ENCODE measurements around the gene CHCHD3. TPM values are rescaled to one million over a fixed set of nuclear protein-coding genes. Genes with fewer than 3 reads are reported as not detected.

The CHCHD3 gene
- total and polyA plus RNA-seq, 2 experiments from 2014 or later, result 65.3 to 68.5 TPM

DNA sequence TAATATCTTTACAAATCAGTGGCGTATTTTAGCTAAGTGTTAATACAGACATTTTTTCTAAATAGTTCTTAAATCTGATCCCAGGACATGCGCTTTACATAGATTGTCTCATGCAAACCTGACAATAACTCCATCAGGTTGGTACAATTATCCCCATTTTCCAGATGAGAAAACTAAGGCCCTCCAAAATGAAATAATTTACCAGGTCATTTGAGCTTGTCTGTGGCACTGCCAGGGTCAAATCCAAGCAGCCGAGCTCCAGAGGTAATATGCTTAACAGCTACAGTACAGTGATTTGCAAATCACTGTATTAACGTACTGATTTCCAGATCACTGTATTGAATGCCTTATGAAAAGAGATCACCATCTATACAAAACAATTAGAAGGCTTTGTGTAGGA lies 223.1 kb downstream of the CHCHD3 start:
- Histone ChIP-seq H3K36me3 (replicated peaks; ENCODE audit: insufficient read depth, low read depth) (no peaks in the 10 kb centered on the region), H3K9me3 (ENCODE audit: low read depth) (no peaks in the 10 kb centered on the region), H3K4me2 (no peak overlapping the region), H3K9me2 (replicated peaks; ENCODE audit: insufficient read depth) (no peaks in the 10 kb centered on the region), H3K27me3 (no peaks in the 10 kb centered on the region), H3K4me3 (no peak overlapping the region), H2AFZ (no peak overlapping the region), H3K27ac (no peak overlapping the region), H3K79me2 (no peaks in the 10 kb centered on the region), H3K4me1 (ENCODE audit: insufficient read depth) (no peaks in the 10 kb centered on the region), H4K20me1 (ENCODE audit: insufficient read depth, poor library complexity, severe bottlenecking) (no peaks in the 10 kb centered on the region)
- WGBS (ENCODE audit: low lambda C conversion rate, missing lambda C conversion rate), result 96% methylated on average over 4 of the region's 4 CpGs
- TF ChIP-seq EZH2phosphoT487 (IDR thresholded peaks at IDR 0.05; ENCODE audit: low read depth, severe bottlenecking, unreplicated experiment) (no peak), EZH2 (IDR thresholded peaks at IDR 0.05; ENCODE audit: borderline replicate concordance) (no peak)
- TF ChIP-seq, protein P1, sequence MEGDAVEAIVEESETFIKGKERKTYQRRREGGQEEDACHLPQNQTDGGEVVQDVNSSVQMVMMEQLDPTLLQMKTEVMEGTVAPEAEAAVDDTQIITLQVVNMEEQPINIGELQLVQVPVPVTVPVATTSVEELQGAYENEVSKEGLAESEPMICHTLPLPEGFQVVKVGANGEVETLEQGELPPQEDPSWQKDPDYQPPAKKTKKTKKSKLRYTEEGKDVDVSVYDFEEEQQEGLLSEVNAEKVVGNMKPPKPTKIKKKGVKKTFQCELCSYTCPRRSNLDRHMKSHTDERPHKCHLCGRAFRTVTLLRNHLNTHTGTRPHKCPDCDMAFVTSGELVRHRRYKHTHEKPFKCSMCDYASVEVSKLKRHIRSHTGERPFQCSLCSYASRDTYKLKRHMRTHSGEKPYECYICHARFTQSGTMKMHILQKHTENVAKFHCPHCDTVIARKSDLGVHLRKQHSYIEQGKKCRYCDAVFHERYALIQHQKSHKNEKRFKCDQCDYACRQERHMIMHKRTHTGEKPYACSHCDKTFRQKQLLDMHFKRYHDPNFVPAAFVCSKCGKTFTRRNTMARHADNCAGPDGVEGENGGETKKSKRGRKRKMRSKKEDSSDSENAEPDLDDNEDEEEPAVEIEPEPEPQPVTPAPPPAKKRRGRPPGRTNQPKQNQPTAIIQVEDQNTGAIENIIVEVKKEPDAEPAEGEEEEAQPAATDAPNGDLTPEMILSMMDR (IDR thresholded peaks at IDR 0.05; ENCODE audit: poor library complexity), result no peak
- no peak for DNase-seq (ENCODE audit: low spot score)

DNA sequence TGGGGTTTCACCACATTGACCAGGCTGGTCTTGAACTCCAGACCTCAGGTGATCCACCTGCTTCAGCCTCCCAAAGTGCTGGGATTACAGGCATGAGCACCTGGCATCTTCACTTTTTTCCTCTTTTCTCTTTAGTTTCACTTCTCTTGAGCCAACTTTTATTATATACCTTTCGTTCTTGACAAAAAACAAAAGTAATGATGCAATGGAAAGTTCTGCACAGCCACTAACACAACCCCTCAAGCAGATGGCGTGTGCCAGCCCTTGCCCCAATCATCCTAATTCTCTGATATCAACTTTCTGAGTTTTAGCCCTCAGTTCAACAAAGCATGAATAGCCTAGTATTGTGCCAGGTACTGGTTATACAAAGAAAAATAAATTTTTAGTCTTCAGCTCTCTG lies 223.6 kb downstream of the CHCHD3 start:
- Histone ChIP-seq H3K4me1 (ENCODE audit: insufficient read depth) (no peaks in the 10 kb centered on the region), H3K79me2 (no peaks in the 10 kb centered on the region), H4K20me1 (ENCODE audit: insufficient read depth, poor library complexity, severe bottlenecking) (no peaks in the 10 kb centered on the region), H3K9me3 (ENCODE audit: low read depth) (no peaks in the 10 kb centered on the region), H3K27ac (no peak overlapping the region), H3K36me3 (replicated peaks; ENCODE audit: insufficient read depth, low read depth) (no peaks in the 10 kb centered on the region), H3K9me2 (replicated peaks; ENCODE audit: insufficient read depth) (no peaks in the 10 kb centered on the region), H3K4me3 (no peak overlapping the region), H3K4me2 (no peak overlapping the region), H2AFZ (no peak overlapping the region), H3K27me3 (no peaks in the 10 kb centered on the region)
- no peak for DNase-seq (ENCODE audit: low spot score)
- WGBS (ENCODE audit: low lambda C conversion rate, missing lambda C conversion rate), result 97% methylated on average over 2 of the region's 2 CpGs
- TF ChIP-seq, protein P1 (IDR thresholded peaks at IDR 0.05; ENCODE audit: poor library complexity), result no peak
- TF ChIP-seq EZH2 (IDR thresholded peaks at IDR 0.05; ENCODE audit: borderline replicate concordance), result no peak
- no peak for TF ChIP-seq EZH2phosphoT487 (IDR thresholded peaks at IDR 0.05; ENCODE audit: low read depth, severe bottlenecking, unreplicated experiment)

- Histone ChIP-seq H3K36me3 (replicated peaks; ENCODE audit: insufficient read depth, low read depth) (no peaks in the 10 kb centered on the region), H4K20me1 (ENCODE audit: insufficient read depth, poor library complexity, severe bottlenecking) (no peaks in the 10 kb centered on the region), H3K4me3 (no peak overlapping the region), H3K79me2 (no peaks in the 10 kb centered on the region), H3K4me2 (no peak overlapping the region), H3K27ac (no peak overlapping the region), H3K27me3 (no peaks in the 10 kb centered on the region), H2AFZ (no peak overlapping the region), H3K9me3 (ENCODE audit: low read depth) (no peaks in the 10 kb centered on the region), H3K4me1 (ENCODE audit: insufficient read depth) (no peaks in the 10 kb centered on the region), H3K9me2 (replicated peaks; ENCODE audit: insufficient read depth) (no peaks in the 10 kb centered on the region)
- TF ChIP-seq, protein P1 (IDR thresholded peaks at IDR 0.05; ENCODE audit: poor library complexity), result no peak
- no peak for TF ChIP-seq EZH2 (IDR thresholded peaks at IDR 0.05; ENCODE audit: borderline replicate concordance)
- no peak for TF ChIP-seq EZH2phosphoT487 (IDR thresholded peaks at IDR 0.05; ENCODE audit: low read depth, severe bottlenecking, unreplicated experiment)
- 93% methylated on average over 4 of the region's 4 CpGs for WGBS (ENCODE audit: low lambda C conversion rate, missing lambda C conversion rate)
- no peak for DNase-seq (ENCODE audit: low spot score)
Observed at GRCh38 chr7:132857703-132858102, 224.2 kb downstream of the CHCHD3 start.

DNA sequence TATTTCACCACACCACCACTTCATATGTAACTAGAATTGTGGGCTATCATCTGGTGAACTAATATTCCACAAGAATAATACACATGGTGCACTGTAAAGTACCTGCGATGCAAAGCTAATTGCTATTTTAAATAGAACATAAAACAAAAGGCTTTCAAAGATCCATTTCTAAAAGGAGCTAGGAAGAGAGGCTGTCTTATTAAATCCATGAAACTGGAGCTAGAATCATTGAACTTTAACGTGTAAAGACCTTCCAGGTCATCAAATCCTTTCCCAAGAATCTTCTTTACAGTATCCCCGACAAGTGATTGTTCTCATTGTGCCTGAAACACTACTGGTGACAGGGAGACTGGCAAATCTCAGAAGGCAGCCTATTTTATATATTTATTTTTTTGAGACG lies 224.9 kb downstream of the CHCHD3 start:
- Histone ChIP-seq H3K27ac (no peak overlapping the region), H3K9me3 (ENCODE audit: low read depth) (no peaks in the 10 kb centered on the region), H2AFZ (no peak overlapping the region), H3K36me3 (replicated peaks; ENCODE audit: insufficient read depth, low read depth) (no peaks in the 10 kb centered on the region), H3K4me1 (ENCODE audit: insufficient read depth) (no peaks in the 10 kb centered on the region), H3K4me3 (no peak overlapping the region), H3K27me3 (no peaks in the 10 kb centered on the region), H3K4me2 (no peak overlapping the region), H3K79me2 (no peaks in the 10 kb centered on the region), H4K20me1 (ENCODE audit: insufficient read depth, poor library complexity, severe bottlenecking) (no peaks in the 10 kb centered on the region), H3K9me2 (replicated peaks; ENCODE audit: insufficient read depth) (no peaks in the 10 kb centered on the region)
- no peak for DNase-seq (ENCODE audit: low spot score)
- TF ChIP-seq, protein P1 (IDR thresholded peaks at IDR 0.05; ENCODE audit: poor library complexity), result no peak
- TF ChIP-seq EZH2 (IDR thresholded peaks at IDR 0.05; ENCODE audit: borderline replicate concordance), result no peak
- no peak for TF ChIP-seq EZH2phosphoT487 (IDR thresholded peaks at IDR 0.05; ENCODE audit: low read depth, severe bottlenecking, unreplicated experiment)
- 89% methylated on average over 4 of the region's 4 CpGs for WGBS (ENCODE audit: low lambda C conversion rate, missing lambda C conversion rate)

Measured in hepatocyte (in vitro differentiated cells).